ENCODE measurements around the gene DNTT.

GRCh38 chr10:96344178-96344577, 39.9 kb downstream of the DNTT start:
- TF ChIP-seq CTCF (IDR thresholded peaks at IDR 0.05; ENCODE audit: low read depth, low read length) (no peak), EZH2phosphoT487 (IDR thresholded peaks at IDR 0.05; ENCODE audit: low read depth) (no peak)
